GM23248 (cell line): ENCODE data around the gene LOXL3. TPM values are rescaled to one million over a fixed set of nuclear protein-coding genes. Genes with fewer than 3 reads are reported as not detected.
A peak's percentile ranks its signal among the peaks of the same experiment; 100 is the strongest.

Source experiments
- DNase-seq: peaks from one replicate; pipeline ENCODE4 v3.0.0-alpha.2; 2015
- H2AFZ ChIP-seq: fragments of 200-600 bp; sonication (generic); 2 replicates; pipeline ENCODE4 v1.6.1; 2016; ENCODE audit warnings: antibody characterized with exemption
- H3F3A ChIP-seq: fragments of 200-600 bp; sonication (generic); 2 replicates; pipeline ENCODE4 v1.6.1; 2016; ENCODE audit warnings: mild to moderate bottlenecking, antibody characterized with exemption, mixed run types; ENCODE audit not compliant: insufficient read depth
- H3K27ac ChIP-seq: fragments of 200-600 bp; sonication (generic); 2 replicates; pipeline ENCODE4 v1.5.1; 2016; ENCODE audit warnings: mild to moderate bottlenecking
- H3K27me3 ChIP-seq: fragments of 200-600 bp; sonication (generic); replicated peaks from 2 replicates; pipeline ENCODE4 v1.6.1; 2016; ENCODE audit warnings: mild to moderate bottlenecking; ENCODE audit not compliant: insufficient read depth
- H3K36me3 ChIP-seq: fragments of 200-600 bp; sonication (generic); 2 replicates; pipeline ENCODE4 v1.6.1; 2016; ENCODE audit warnings: low read depth, mild to moderate bottlenecking
- H3K4me1 ChIP-seq: fragments of 200-600 bp; sonication (generic); 2 replicates; pipeline ENCODE4 v1.6.1; 2016; ENCODE audit warnings: mild to moderate bottlenecking; ENCODE audit not compliant: insufficient read depth
- H3K4me2 ChIP-seq: fragments of 200-600 bp; sonication (generic); one replicate; pipeline ENCODE4 v1.6.1; 2016; ENCODE audit warnings: mild to moderate bottlenecking; ENCODE audit not compliant: unreplicated experiment
- H3K4me3 ChIP-seq: fragments of 200-600 bp; sonication (generic); 2 replicates; pipeline ENCODE4 v1.5.1; 2016; ENCODE audit warnings: mild to moderate bottlenecking
- H3K79me2 ChIP-seq: fragments of 200-600 bp; sonication (generic); 2 replicates; pipeline ENCODE4 v1.6.1; 2016; ENCODE audit warnings: mild to moderate bottlenecking; ENCODE audit not compliant: insufficient read depth
- H3K9ac ChIP-seq: fragments of 200-600 bp; sonication (generic); 2 replicates; pipeline ENCODE4 v1.6.1; 2016; ENCODE audit warnings: mild to moderate bottlenecking
- H3K9me2 ChIP-seq: fragments of 200-600 bp; sonication (generic); 2 replicates; pipeline ENCODE4 v1.6.1; 2016; ENCODE audit warnings: mixed run types, mild to moderate bottlenecking, moderate library complexity; ENCODE audit not compliant: insufficient read depth
- H3K9me3 ChIP-seq: fragments of 200-600 bp; sonication (generic); one replicate; pipeline ENCODE4 v1.6.1; 2017; ENCODE audit warnings: low read depth
- H4K20me1 ChIP-seq: fragments of 200-600 bp; sonication (generic); 2 replicates; pipeline ENCODE4 v1.6.0; 2016; ENCODE audit not compliant: insufficient read depth
- EZH2 ChIP-seq: fragments of 200-600 bp; sonication (generic); IDR thresholded peaks from 2 replicates; pipeline ENCODE4 v1.6.1; 2018; ENCODE audit warnings: antibody characterized with exemption, mild to moderate bottlenecking; ENCODE audit not compliant: insufficient read depth, poor library complexity, severe bottlenecking
- EZH2phosphoT487 ChIP-seq: fragments of 200-600 bp; sonication (generic); IDR thresholded peaks from 2 replicates; pipeline ENCODE4 v1.6.1; 2018; ENCODE audit warnings: antibody characterized with exemption, moderate library complexity, mild to moderate bottlenecking, low read depth; ENCODE audit not compliant: insufficient read depth
- WGBS, 2 experiments: methylation state at CpG; one replicate each; pipeline ENCODE4 v1.1.6; 2015 to 2017; ENCODE audit warnings: low lambda C conversion rate in 2 of 2, low coverage in 1 of 2; ENCODE audit errors: missing lambda C conversion rate in 2 of 2; 5-methylcytosine and 5-hydroxymethylcytosine counted together
- in situ Hi-C: fragments of 300-500 bp; cut with MboI; formaldehyde crosslinking; loops from 2 replicates; pipeline ENCODE4 v1.15.0; 2020
- polyA plus RNA-seq: library from polyadenylated mRNA; unstranded; fragments of >200 nt; fragmentation: Nextera tagmentation; extraction: Ambion mirVana; gene quantifications from 2 replicates; pipeline ENCODE4 v1.2.1, GENCODE V29; 2016
- total RNA-seq: library from RNA; depleted of rRNA; stranded (reverse); fragments of >200 nt; shearing (Covaris generic); gene quantifications from 2 replicates; pipeline ENCODE4 v1.2.3, GENCODE V29; 2014

The LOXL3 gene
- total and polyA plus RNA-seq, 2 experiments from 2014 or later: 52.4 to 55.2 TPM

DNA sequence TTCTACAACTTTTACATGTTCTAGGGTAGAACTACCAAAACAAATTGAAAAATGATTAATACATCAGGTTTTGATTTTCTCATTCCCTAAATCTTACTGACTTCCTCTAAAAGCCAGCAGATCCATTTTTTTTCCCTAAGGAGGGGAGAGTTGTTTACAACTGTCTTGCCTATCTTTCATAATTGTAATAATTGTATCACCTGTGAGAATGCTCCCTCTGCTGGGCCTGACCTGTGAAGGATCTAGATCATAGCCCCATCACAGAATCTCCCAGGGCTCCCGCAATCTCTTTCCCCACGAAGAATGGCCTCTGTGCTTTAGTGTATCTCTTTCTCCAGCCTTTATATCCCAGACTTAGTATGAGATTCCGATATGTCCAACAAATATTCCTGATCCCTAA lies 9.1 kb downstream of the LOXL3 start:
- H3K4me2 ChIP-seq: no peak overlapping the region
- no peaks in the 10 kb centered on the region for H4K20me1 ChIP-seq
- H3K27me3 ChIP-seq: no peaks in the 10 kb centered on the region
- no peak overlapping the region for H2AFZ ChIP-seq
- H3K9ac ChIP-seq: no peak overlapping the region
- no peak for DNase-seq
- TF ChIP-seq EZH2phosphoT487: no peak
- TF ChIP-seq EZH2: no peak
- no peak overlapping the region for H3K4me3 ChIP-seq
- in situ Hi-C loops: no loop called here
- peaks cover 14% of the 10 kb centered on the region for H3K4me1 ChIP-seq
- peaks cover 19% of the 10 kb centered on the region; the same call in 1 of the 2 replicates for H3F3A ChIP-seq
- no peak overlapping the region for H3K27ac ChIP-seq
- H3K9me2 ChIP-seq: no peaks in the 10 kb centered on the region
- H3K36me3 ChIP-seq: no peaks in the 10 kb centered on the region
- peaks cover 2% of the 10 kb centered on the region; the same call in 1 of the 2 replicates for H3K79me2 ChIP-seq
- H3K9me3 ChIP-seq: no peaks in the 10 kb centered on the region
- 86 to 92% methylated on average over 3 of the region's 3 CpGs for WGBS, 2 experiments

DNA sequence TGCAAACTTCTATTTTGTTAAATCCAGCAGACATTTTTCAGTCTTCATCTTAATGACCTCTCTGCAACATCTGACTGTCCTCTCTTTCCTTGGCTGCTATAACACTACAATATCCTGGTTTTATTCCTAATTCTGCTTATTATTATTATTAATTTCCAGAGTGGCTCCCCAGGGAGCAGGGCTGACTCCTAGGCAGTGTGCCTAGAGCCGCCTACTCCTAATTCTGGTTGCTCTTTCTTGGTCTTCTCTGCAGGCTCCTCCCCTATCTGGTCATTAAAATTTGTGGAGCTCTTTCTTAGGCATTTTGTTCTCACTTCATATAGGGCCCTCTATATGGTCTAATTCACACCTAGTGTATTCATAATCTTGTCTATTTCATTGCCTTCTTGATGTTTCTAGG lies 10.8 kb downstream of the LOXL3 start:
- H3K36me3 ChIP-seq: no peaks in the 10 kb centered on the region
- no peak overlapping the region for H3K27ac ChIP-seq
- H3F3A ChIP-seq: peaks cover 19% of the 10 kb centered on the region; the same call in 1 of the 2 replicates
- TF ChIP-seq EZH2phosphoT487: no peak
- TF ChIP-seq EZH2: no peak
- no peaks in the 10 kb centered on the region for H4K20me1 ChIP-seq
- H3K79me2 ChIP-seq: no peaks in the 10 kb centered on the region
- H3K4me1 ChIP-seq: peaks cover 11% of the 10 kb centered on the region
- H3K9me3 ChIP-seq: no peaks in the 10 kb centered on the region
- DNase-seq: peak; percentile 48
- in situ Hi-C loops: no loop called here
- no peak overlapping the region for H3K9ac ChIP-seq
- H3K27me3 ChIP-seq: no peaks in the 10 kb centered on the region
- no peak overlapping the region for H3K4me3 ChIP-seq
- H2AFZ ChIP-seq: no peak overlapping the region
- 35 to 48% methylated on average over 1 of the region's 1 CpG for WGBS, 2 experiments
- H3K9me2 ChIP-seq: no peaks in the 10 kb centered on the region
- H3K4me2 ChIP-seq: no peak overlapping the region

- in situ Hi-C loops: no loop called here
- 18 to 22% methylated on average over 5 of the region's 5 CpGs for WGBS, 2 experiments
Observed at GRCh38 chr2:74540291-74540690, 13.5 kb downstream of the LOXL3 start.

GRCh38 chr2:74538881-74539339 lies 14.8 kb downstream of the LOXL3 start:
- H4K20me1 ChIP-seq: no peaks in the 10 kb centered on the region
- 84 to 87% methylated on average over 7 of the region's 7 CpGs for WGBS, 2 experiments
- TF ChIP-seq EZH2phosphoT487 (no peak), EZH2 (no peak)
- H3K4me3 ChIP-seq: no peak overlapping the region
- H3K4me1 ChIP-seq: peaks cover 11% of the 10 kb centered on the region
- no peak overlapping the region for H2AFZ ChIP-seq
- H3K9me3 ChIP-seq: no peaks in the 10 kb centered on the region
- H3K36me3 ChIP-seq: no peaks in the 10 kb centered on the region
- H3K9ac ChIP-seq: no peak overlapping the region
- H3K79me2 ChIP-seq: no peaks in the 10 kb centered on the region
- no peaks in the 10 kb centered on the region for H3K27me3 ChIP-seq
- no peak overlapping the region for H3K27ac ChIP-seq
- no peak overlapping the region for H3K4me2 ChIP-seq
- H3K9me2 ChIP-seq: no peaks in the 10 kb centered on the region
- H3F3A ChIP-seq: peaks cover 26% of the 10 kb centered on the region
- in situ Hi-C loops: no loop called here
- no peak for DNase-seq

More at GRCh38 chr2:74540291-74540690, 13.5 kb downstream of the LOXL3 start:
- Histone ChIP-seq H3K9me2 (no peaks in the 10 kb centered on the region), H3K9ac (peak overlapping the region; percentile 39), H2AFZ (no peak overlapping the region; the same call in 1 of the 2 replicates), H3K79me2 (no peaks in the 10 kb centered on the region), H3K9me3 (no peaks in the 10 kb centered on the region), H3K27me3 (no peaks in the 10 kb centered on the region), H3K4me3 (no peak overlapping the region), H3F3A (peaks cover 22% of the 10 kb centered on the region), H3K4me2 (no peak overlapping the region), H3K27ac (peak overlapping the region; percentile 67), H3K36me3 (no peaks in the 10 kb centered on the region), H3K4me1 (peaks cover 11% of the 10 kb centered on the region), H4K20me1 (no peaks in the 10 kb centered on the region)
- TF ChIP-seq EZH2 (no peak), EZH2phosphoT487 (no peak)
- DNase-seq: peak; percentile 86

GRCh38 chr2:74537140-74537539 lies 16.6 kb downstream of the LOXL3 start:
- H2AFZ ChIP-seq: no peak overlapping the region
- TF ChIP-seq EZH2phosphoT487 (no peak), EZH2 (no peak)
- H3K4me3 ChIP-seq: no peak overlapping the region
- 47 to 51% methylated on average over 4 of the region's 4 CpGs for WGBS, 2 experiments
- H3K9me2 ChIP-seq: no peaks in the 10 kb centered on the region
- no peak overlapping the region for H3K27ac ChIP-seq
- H3K9me3 ChIP-seq: no peaks in the 10 kb centered on the region
- peak; percentile 55 for DNase-seq
- peaks cover under 1% of the 10 kb centered on the region; the same call in 1 of the 2 replicates for H3K79me2 ChIP-seq
- in situ Hi-C loops: no loop called here
- H3K9ac ChIP-seq: no peak overlapping the region
- no peaks in the 10 kb centered on the region for H4K20me1 ChIP-seq
- peaks cover 7% of the 10 kb centered on the region for H3K4me1 ChIP-seq
- H3K36me3 ChIP-seq: no peaks in the 10 kb centered on the region
- H3K27me3 ChIP-seq: no peaks in the 10 kb centered on the region
- no peak overlapping the region for H3K4me2 ChIP-seq
- peaks cover 33% of the 10 kb centered on the region for H3F3A ChIP-seq
